NCI-H748 (cell line): ENCODE measurements around the gene SFMBT2.
A peak's percentile ranks its signal among the peaks of the same experiment; 100 is the strongest.
"Not testable (repeated sequence)": the region's sequence is repeated elsewhere in the genome, so short reads cannot be mapped to it uniquely, and the experiment has no call there.

Experiments used
- DNase-seq: peaks from one replicate; lab custom pipeline; 2025; ENCODE audit not compliant: unreplicated experiment; lab: John Stamatoyannopoulos, UW

Gene SFMBT2

DNA sequence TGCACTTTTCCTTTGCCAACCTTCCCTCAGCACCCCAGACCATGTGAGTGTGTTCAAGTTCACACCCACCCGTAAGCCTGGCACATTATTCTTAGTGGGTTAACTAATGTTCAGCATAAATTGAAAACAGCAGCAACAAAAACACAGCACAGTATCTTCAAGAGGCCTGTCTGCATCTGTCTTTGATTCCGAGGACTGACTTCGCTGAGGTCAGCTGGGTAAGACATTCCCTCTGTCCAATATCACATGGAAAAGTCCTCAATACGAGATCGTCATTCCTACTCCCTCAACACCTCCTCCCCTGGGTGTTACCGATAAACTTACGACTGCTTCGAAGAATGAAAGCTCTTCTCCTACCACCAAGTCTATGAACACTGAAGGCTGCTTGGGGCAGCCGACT, 218.8 kb downstream of the SFMBT2 start:
- no peak for DNase-seq

GRCh38 chr10:7190772-7191171, 220.1 kb downstream of the SFMBT2 start:
- not testable (repeated sequence) for DNase-seq

DNA sequence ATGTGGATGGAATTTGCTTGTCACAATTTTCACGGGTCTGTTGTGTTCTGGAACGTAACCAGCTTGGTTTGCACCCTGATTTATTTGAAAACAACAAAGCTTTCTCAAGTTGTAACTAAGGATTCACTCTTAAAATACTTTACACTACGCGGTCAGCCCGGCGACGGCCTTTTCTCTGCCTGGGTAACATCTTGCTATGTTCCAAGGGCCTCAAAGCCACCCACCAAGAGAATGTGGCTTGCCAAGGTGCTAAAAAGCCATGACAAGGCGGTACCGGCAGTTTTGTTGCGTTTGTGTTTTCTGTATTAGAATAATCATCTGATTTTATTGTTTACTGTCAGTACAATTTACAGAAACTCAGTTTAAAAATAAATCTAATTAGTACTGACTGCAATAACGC, 220.9 kb downstream of the SFMBT2 start:
- DNase-seq, result no peak

- DNase-seq, result no peak
Measured at GRCh38 chr10:7188456-7189050, 222.3 kb downstream of the SFMBT2 start.

DNA sequence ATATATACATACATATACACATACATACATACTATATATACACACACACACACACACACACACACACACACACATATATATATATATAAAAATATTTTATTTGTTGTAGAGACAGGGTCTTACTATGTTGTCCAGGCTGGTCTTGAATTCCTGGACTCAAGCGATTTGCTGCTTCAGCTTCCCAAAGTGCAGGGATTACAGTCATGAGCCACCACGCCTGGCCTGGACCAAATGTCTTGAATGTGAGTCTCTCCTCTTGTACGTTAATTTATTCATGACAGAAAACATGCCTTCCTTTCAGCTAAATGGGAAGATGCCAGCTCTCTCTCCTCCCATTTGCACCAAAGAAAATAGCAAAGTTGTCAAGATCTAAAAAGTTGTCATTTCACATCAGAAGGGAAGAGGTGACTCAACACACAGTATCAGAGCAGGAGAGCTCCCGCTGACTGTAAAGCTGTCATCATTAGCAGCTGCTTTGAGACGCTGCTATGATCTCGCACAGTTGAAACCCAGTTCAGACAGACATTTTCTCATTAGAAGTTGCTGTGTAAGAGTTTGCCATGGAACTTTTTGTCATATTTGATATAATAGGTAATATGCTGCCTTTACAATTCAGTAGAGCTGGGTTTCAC, 224.3 kb downstream of the SFMBT2 start:
- DNase-seq, result no peak

GRCh38 chr10:7185367-7185690, 225.5 kb downstream of the SFMBT2 start:
- no peak for DNase-seq

GRCh38 chr10:7184660-7185366, 226.0 kb downstream of the SFMBT2 start:
- no peak for DNase-seq

DNA sequence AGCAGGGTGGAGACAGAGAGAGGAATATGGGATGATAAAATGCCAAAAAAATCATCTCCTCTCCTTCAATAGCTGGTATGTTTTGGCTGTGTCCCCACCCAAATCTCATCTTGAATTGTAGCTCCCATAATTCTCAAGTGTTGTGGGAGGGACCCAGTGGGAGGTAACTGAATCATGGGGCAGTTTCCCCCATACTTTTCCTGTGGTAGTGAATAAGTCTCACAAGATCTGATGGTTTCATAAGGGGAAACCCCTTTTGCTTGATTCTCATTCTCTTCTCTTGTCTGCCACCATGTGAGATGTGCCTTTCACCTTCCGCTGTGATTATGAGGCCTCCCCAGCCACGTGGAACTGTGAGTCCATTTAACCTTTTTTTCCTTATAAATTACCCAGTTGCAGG, 226.7 kb downstream of the SFMBT2 start:
- not testable (repeated sequence) for DNase-seq

- DNase-seq, result not testable (repeated sequence)
Measured at GRCh38 chr10:7182327-7182726, 228.5 kb downstream of the SFMBT2 start.

DNA sequence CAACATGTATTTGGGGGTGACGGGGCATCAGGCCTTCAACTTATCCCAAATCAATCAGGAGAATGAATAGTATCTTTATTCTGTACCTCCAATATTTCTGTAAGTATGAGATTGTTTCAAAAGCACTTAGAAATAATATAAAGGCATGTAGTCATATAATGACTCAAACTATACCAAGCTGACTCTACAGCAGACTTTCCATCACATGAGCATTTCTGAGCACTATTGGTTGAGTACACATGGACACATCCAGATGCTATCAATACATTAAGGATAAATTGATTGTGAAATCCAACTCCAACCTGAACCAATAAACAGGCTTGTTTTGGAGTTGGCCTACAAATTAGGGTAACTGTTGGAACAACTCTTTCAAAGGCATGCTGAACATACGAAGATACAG, 229.4 kb downstream of the SFMBT2 start:
- DNase-seq, result no peak

DNA sequence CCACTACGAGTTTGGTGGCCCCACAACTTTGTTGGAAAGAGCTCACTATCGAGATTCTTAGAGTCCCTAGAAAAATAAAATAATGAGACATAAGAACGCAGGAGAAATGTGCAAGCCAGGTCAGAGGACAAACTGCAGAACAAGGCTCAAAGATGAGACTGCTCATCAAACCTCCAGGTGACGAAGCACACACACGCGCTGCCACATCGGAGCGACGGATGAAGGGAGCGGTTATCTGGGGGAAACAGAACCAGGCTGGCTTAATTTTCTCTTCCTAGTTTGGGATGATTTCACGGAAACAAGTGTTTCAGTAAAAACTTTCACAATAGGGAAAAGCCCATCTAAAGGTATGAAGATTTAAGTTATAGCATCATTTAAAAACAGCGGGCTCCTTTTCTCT, 231.3 kb downstream of the SFMBT2 start:
- no peak for DNase-seq

DNA sequence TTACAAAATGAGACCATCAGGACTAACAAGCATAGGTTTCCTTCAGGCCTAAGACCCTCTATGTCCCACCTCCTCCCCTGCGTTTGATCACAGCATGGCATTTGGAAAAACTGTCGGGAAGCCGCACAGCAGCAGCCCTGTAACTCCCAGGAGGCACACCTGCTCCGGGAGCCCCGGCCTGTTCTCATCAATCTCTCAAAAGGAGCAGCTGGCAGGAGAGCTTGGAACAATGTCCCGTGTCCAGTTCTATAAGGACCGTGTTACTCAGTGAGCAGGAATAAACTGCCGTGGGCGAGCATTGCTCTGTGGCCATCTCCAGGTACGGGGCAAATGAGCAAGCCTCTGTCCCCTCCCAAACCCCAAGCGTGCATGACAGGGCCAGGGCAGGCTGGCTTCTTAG, 236.9 kb downstream of the SFMBT2 start:
- DNase-seq, result no peak

DNA sequence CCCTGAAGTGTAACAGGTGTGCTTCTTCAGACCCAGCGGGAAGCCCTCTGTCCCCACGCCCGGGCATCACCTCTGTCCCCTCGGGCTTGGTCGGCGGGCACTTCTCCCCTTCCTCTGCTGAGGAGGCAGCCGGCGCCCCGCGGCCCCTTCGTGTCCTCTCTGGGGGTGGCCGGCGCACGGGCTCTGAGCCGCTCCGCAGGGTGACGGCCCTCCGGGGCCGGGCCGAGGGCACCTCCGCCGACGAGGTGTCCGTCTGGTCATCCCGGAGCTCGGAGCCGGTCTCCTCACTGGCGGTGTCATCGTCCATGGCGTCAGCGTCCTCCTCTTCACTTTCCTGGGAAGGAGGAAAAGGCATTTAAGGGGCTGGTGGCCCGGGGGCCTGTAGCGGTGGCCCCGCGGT, 239.0 kb downstream of the SFMBT2 start:
- no peak for DNase-seq

DNA sequence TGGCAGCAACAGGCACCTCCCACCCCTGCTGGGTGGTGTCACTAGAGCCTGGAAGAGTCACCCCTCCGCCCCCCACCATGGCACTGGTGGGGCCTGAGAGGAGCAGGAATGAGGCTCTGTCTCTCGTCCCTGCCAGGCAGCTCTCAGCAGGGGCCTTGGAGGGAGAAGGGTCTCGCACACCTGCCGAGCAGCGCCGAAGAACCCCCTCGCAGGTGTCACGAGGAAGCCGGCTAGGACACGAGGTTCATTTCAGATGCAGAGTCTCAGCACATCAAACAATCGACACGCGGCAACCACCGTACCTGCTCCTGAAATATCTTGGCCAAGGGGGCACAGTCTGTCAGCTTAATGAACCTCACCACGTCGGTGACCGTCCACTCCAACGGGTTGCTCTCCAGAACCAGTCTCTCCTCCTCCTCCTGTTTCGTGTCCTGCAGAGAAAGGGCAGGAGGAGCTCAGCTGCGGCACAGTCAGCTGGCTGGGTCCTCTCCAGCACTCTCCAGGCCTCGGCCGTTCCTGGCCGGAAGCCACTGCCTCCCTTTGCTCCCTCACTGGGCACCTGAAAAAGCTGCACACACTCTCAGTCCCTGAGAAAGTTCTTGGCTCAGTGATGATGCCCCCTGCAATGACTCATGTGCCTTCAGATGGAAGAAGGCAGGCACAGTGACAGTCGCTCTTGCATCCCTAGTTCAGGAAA, 240.1 kb downstream of the SFMBT2 start:
- no peak for DNase-seq

- peak; percentile 0 for DNase-seq
Measured at GRCh38 chr10:7168414-7168813, 242.4 kb downstream of the SFMBT2 start.

DNA sequence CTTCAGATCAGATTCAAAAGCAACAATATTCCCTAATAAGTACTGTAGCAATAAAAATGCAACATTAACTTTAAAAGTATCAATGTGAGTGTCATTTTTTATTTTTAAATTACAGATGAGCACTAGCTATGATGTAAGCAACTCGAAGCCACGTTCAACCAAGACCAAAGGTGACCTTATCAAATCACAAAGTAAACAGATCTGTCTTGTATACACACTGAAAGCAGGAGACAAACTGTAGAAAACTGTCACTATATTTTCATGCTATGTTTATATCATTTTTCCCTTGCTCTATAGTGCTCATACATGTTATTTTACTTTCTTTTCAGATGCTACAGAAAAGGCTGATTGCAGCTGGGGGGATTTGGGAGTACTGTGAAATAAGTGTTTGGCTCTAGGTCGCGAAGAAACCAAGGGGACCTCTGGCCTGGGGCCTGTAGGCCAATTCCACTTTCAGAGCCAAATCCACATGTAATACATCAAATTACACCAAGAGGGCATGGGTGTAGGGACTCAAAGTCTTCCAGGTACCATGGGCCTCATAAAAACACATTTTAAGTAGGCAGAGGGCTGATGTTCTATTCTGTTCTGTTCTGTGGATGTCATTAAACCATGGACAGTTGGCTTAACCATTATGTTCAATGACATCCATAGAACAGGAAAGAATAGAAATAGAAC, 245.2 kb downstream of the SFMBT2 start:
- no peak for DNase-seq

GRCh38 chr10:7164955-7165354, 245.9 kb downstream of the SFMBT2 start:
- no peak for DNase-seq

DNA sequence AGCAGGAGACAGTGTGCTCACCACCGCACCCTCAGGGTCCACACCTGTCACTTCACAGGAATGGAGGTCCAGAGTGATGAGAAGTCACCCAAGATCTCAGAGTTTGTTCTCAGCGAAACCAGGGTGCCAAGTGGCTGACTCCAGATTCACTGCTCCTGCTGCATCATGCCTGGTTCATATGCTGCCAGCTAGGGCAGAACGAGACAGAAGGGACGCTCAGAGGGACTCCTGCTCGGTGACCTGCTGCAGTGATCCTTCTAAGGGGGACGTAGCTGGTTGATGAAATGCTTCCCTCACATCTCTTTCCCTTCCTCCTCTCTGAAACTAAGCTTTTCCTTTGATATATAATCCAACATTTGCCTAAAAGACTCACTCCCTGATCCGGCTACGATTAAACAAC, 248.5 kb downstream of the SFMBT2 start:
- no peak for DNase-seq

DNA sequence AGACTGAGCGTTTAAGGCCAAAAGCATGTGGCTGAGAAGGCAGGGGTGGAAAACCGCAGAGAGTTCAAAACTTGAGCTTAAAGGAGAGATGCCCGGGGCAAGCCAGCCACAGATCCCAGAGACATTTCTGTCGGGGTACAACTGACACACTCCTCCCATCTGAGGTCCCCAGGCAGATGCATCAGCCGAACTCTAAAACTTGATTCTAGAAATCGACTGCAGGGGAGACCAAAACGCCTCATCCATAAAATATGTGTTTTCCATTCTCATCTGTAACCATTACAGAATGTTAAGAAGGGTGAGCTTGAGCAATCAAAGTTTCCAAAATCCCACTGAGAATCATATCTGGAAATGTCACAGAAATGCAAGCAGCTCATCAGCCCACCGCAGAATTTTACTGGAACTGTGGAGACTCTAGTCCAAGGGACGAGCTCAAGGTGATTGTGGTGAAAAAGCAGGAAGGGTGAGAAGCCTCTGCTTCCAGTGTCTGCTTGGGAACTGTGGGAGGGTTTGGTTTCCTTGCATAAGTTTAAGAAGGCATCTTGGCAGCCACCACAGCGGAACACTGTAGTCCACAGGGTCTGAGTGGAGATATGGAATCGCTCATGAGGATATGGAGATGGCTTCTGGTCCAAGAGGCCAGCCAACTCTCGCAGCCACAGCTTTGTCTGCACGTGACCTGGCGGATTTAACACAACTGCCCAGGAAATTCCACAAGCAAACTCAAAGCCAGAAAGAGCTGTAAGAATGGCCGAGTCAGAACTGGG, 249.2 kb downstream of the SFMBT2 start:
- no peak for DNase-seq

- DNase-seq, result no peak
Measured at GRCh38 chr10:7159928-7160327, 250.9 kb downstream of the SFMBT2 start.

DNA sequence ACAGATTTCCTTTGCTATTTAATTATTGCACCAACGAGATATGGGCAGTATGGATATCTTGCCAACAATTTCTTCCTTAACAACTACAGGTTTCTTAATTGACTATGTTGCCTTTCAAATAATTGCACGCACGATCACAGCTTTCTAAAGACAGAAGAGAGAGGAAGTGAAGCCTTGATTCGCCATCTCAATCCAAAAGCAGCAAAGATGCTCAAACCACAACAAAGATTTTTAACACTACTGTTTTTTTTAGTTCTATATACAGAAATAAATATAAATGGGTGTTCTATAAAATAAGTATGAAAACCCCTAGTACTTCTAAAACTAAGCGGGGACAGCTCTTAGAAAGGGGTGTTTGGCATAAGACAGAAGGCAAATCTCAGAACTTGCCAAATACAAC, 251.3 kb downstream of the SFMBT2 start:
- no peak for DNase-seq
